Inferior parietal cortex (tissue), 1 donor: ENCODE measurements around the gene POLA1.

Source experiments
- DNase-seq: peaks from one replicate; pipeline ENCODE4 v3.0.0-alpha.2; 2016; ENCODE audit errors: extremely low spot score

The POLA1 gene

GRCh38 chrX:25026576-25026975 is 332.9 kb downstream of the POLA1 start:
- no peak for DNase-seq

- DNase-seq: no peak
Measured at GRCh38 chrX:25028726-25029125, 335.0 kb downstream of the POLA1 start.

- no peak for DNase-seq
Measured at GRCh38 chrX:25029288-25029825, 335.6 kb downstream of the POLA1 start.

- no peak for DNase-seq
Measured at GRCh38 chrX:25034889-25035288, 341.2 kb downstream of the POLA1 start.

- DNase-seq: no peak
Measured at GRCh38 chrX:25039036-25039435, 345.3 kb downstream of the POLA1 start.

GRCh38 chrX:25043192-25043591 is 349.5 kb downstream of the POLA1 start:
- no peak for DNase-seq
